ENCODE data around the gene MFAP5.

Gene MFAP5

DNA sequence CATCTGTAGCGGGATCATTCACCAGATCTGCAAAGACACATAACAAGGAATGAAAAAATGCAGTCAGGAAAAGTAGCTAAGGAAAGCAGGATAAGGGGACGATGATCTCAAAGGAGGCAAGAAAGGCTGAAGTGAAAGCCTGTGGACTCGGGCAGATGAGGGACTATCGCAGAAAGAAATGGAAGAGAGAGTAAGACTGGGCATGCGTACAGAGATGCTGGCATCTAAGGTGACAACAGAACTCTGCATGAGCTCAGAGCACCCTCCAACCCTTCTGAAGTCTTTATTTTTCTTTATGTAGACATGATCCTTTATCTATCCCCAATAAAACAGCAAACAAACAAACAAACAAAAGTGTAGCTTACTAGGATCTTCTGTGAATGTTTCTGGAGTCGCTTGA is 7.2 kb downstream of the MFAP5 start (continued):
- TF ChIP-seq, protein P1, sequence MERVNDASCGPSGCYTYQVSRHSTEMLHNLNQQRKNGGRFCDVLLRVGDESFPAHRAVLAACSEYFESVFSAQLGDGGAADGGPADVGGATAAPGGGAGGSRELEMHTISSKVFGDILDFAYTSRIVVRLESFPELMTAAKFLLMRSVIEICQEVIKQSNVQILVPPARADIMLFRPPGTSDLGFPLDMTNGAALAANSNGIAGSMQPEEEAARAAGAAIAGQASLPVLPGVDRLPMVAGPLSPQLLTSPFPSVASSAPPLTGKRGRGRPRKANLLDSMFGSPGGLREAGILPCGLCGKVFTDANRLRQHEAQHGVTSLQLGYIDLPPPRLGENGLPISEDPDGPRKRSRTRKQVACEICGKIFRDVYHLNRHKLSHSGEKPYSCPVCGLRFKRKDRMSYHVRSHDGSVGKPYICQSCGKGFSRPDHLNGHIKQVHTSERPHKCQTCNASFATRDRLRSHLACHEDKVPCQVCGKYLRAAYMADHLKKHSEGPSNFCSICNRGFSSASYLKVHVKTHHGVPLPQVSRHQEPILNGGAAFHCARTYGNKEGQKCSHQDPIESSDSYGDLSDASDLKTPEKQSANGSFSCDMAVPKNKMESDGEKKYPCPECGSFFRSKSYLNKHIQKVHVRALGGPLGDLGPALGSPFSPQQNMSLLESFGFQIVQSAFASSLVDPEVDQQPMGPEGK (CRISPR knock-in tag; IDR thresholded peaks at IDR 0.05; ENCODE audit: borderline replicate concordance) = no peak

DNA sequence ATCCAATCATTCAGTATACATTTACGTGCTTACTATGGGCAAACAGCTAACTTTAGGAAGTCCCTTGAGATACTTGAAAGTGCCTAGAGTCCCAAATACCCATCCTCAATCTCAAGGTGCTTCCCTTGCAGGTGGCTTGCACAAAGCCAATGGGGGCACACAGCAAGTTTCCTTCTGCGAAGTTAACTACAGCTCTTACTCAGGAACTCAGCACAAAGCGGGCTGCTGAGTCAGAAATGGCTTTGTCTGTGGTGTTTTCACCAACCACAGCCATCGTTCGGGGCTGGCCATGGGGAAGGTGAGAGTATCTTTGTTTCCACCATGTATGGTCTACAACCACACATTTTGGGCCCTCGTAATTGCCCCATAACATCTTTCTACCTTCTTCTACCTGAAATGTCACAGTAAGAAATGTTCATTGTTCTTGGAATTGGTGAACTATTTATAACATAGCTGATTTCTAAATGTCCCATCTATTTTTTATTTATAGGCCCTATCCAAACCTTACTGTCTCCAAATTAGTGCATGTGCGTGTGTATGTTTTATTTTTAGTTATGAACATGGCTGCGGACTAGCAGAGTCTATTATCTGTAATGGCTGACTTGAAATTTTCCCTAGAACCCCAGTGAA is 13.9 kb downstream of the MFAP5 start:
- ATAC-seq = no peak
- TF ChIP-seq PPARA (CRISPR knock-in tag; IDR thresholded peaks at IDR 0.05; ENCODE audit: borderline replicate concordance) = no peak
- no peak for TF ChIP-seq ZNF565 (CRISPR knock-in tag; conservative IDR thresholded peaks at IDR 0.05; ENCODE audit: low read depth)
- no peak for TF ChIP-seq ISL1 (CRISPR knock-in tag; IDR thresholded peaks at IDR 0.05)
- no peak for TF ChIP-seq ZC3H10 (CRISPR knock-in tag; IDR thresholded peaks at IDR 0.05)
- TF ChIP-seq ARNTL (CRISPR knock-in tag; IDR thresholded peaks at IDR 0.05; ENCODE audit: borderline replicate concordance, low read depth) = no peak
- no peak for TF ChIP-seq CSDC2 (CRISPR knock-in tag; IDR thresholded peaks at IDR 0.05)
- no peak for TF ChIP-seq RARB (CRISPR knock-in tag; IDR thresholded peaks at IDR 0.05)
- TF ChIP-seq, protein P2, sequence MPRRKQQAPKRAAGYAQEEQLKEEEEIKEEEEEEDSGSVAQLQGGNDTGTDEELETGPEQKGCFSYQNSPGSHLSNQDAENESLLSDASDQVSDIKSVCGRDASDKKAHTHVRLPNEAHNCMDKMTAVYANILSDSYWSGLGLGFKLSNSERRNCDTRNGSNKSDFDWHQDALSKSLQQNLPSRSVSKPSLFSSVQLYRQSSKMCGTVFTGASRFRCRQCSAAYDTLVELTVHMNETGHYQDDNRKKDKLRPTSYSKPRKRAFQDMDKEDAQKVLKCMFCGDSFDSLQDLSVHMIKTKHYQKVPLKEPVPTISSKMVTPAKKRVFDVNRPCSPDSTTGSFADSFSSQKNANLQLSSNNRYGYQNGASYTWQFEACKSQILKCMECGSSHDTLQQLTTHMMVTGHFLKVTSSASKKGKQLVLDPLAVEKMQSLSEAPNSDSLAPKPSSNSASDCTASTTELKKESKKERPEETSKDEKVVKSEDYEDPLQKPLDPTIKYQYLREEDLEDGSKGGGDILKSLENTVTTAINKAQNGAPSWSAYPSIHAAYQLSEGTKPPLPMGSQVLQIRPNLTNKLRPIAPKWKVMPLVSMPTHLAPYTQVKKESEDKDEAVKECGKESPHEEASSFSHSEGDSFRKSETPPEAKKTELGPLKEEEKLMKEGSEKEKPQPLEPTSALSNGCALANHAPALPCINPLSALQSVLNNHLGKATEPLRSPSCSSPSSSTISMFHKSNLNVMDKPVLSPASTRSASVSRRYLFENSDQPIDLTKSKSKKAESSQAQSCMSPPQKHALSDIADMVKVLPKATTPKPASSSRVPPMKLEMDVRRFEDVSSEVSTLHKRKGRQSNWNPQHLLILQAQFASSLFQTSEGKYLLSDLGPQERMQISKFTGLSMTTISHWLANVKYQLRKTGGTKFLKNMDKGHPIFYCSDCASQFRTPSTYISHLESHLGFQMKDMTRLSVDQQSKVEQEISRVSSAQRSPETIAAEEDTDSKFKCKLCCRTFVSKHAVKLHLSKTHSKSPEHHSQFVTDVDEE (CRISPR knock-in tag; IDR thresholded peaks at IDR 0.05) = no peak
- TF ChIP-seq, protein P1 (CRISPR knock-in tag; IDR thresholded peaks at IDR 0.05; ENCODE audit: borderline replicate concordance) = no peak
- no peak for TF ChIP-seq ZFP3 (CRISPR knock-in tag; IDR thresholded peaks at IDR 0.05)
- TF ChIP-seq ZNF8 (CRISPR knock-in tag; IDR thresholded peaks at IDR 0.05) = no peak
- TF ChIP-seq TOX (CRISPR knock-in tag; IDR thresholded peaks at IDR 0.05; ENCODE audit: borderline replicate concordance) = no peak
- no peak for TF ChIP-seq ESRRG (CRISPR knock-in tag; IDR thresholded peaks at IDR 0.05)
- TF ChIP-seq, protein P3, sequence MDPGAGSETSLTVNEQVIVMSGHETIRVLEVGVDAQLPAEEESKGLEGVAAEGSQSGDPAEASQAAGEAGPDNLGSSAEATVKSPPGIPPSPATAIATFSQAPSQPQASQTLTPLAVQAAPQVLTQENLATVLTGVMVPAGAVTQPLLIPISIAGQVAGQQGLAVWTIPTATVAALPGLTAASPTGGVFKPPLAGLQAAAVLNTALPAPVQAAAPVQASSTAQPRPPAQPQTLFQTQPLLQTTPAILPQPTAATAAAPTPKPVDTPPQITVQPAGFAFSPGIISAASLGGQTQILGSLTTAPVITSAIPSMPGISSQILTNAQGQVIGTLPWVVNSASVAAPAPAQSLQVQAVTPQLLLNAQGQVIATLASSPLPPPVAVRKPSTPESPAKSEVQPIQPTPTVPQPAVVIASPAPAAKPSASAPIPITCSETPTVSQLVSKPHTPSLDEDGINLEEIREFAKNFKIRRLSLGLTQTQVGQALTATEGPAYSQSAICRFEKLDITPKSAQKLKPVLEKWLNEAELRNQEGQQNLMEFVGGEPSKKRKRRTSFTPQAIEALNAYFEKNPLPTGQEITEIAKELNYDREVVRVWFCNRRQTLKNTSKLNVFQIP (CRISPR knock-in tag; IDR thresholded peaks at IDR 0.05; ENCODE audit: borderline replicate concordance, low read depth) = no peak
- TF ChIP-seq, protein P4, sequence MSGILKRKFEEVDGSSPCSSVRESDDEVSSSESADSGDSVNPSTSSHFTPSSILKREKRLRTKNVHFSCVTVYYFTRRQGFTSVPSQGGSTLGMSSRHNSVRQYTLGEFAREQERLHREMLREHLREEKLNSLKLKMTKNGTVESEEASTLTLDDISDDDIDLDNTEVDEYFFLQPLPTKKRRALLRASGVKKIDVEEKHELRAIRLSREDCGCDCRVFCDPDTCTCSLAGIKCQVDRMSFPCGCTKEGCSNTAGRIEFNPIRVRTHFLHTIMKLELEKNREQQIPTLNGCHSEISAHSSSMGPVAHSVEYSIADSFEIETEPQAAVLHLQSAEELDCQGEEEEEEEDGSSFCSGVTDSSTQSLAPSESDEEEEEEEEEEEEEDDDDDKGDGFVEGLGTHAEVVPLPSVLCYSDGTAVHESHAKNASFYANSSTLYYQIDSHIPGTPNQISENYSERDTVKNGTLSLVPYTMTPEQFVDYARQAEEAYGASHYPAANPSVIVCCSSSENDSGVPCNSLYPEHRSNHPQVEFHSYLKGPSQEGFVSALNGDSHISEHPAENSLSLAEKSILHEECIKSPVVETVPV (CRISPR knock-in tag; IDR thresholded peaks at IDR 0.05) = no peak
- no peak for TF ChIP-seq TCF4 (CRISPR knock-in tag; IDR thresholded peaks at IDR 0.05; ENCODE audit: borderline replicate concordance)
- no peak for TF ChIP-seq SNAI2 (CRISPR knock-in tag; IDR thresholded peaks at IDR 0.05)
- TF ChIP-seq, protein P5, sequence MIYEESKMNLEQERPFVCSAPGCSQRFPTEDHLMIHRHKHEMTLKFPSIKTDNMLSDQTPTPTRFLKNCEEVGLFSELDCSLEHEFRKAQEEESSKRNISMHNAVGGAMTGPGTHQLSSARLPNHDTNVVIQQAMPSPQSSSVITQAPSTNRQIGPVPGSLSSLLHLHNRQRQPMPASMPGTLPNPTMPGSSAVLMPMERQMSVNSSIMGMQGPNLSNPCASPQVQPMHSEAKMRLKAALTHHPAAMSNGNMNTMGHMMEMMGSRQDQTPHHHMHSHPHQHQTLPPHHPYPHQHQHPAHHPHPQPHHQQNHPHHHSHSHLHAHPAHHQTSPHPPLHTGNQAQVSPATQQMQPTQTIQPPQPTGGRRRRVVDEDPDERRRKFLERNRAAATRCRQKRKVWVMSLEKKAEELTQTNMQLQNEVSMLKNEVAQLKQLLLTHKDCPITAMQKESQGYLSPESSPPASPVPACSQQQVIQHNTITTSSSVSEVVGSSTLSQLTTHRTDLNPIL (CRISPR knock-in tag; IDR thresholded peaks at IDR 0.05; ENCODE audit: low read depth) = no peak
- TF ChIP-seq ZFP30 (CRISPR knock-in tag; IDR thresholded peaks at IDR 0.05) = no peak

DNA sequence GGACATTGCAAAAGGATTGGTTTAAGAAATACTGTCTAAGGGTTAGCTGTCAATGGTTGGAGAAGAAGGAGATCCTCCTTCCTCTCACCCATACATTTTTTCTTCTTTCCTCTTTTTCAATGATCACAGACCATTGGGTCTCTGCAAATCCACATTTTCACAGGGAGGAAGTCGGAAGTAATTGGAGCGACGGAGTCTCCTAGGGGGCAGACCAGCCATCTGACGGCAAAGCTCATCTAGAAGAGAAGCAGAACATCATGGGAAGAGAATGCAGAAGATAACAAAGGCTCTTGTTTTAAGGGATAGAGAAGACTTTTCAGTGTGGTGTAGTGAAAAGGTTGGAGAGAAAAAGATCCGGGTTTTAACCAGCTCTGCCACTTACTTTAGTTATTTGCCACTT is 14.7 kb downstream of the MFAP5 start:
- TF ChIP-seq OSR1 (CRISPR knock-in tag; IDR thresholded peaks at IDR 0.05) (no peak), ZC3H10 (CRISPR knock-in tag; IDR thresholded peaks at IDR 0.05) (no peak)
- no peak for ATAC-seq

Data from SK-N-SH treated with all-trans-retinoic acid at 6 μM for 48 hours (cell line).